ENCODE data around the gene SYNGAP1. TPM values are rescaled to one million over a fixed set of nuclear protein-coding genes. Genes with fewer than 3 reads are reported as not detected.

Gene SYNGAP1
- total and polyA plus RNA-seq, 2 donors (not counting 1 experiment from before 2014, with no cell fraction given) = 3.6 to 7.3 TPM

DNA sequence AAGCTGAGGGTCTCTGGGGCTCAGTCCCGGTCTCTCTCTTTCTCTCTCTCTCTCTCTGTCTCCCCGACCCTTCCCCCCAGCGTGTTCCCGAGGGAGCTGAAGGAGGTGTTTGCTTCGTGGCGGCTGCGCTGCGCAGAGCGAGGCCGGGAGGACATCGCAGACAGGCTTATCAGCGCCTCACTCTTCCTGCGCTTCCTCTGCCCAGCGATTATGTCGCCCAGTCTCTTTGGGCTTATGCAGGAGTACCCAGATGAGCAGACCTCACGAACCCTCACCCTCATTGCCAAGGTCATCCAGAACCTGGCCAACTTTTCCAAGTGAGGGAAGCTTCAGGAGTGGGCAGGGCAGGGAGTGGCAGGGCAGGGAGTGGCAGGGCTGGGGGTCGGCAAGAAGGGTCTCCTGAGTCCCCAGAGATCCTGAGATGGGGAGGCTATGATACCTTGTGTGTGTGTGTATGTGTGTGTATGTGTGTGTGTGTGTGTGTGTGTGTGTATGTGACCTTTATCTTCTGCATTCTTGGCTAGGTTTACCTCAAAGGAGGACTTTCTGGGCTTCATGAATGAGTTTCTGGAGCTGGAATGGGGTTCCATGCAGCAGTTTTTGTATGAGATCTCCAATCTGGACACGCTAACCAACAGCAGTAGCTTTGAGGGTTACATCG is 20.9 kb downstream of the SYNGAP1 start:
- Histone ChIP-seq H3K27ac (ENCODE audit: insufficient read depth, low read length) (no peak overlapping the region), H2AFZ (ENCODE audit: low read length) (no peak overlapping the region), H3K36me3 (ENCODE audit: control insufficient read depth, insufficient read depth, low read length) (peaks cover 29% of the 10 kb centered on the region), H3K79me2 (ENCODE audit: control insufficient read depth, insufficient read depth, low read length) (no peaks in the 10 kb centered on the region), H3K9ac (ENCODE audit: insufficient read depth, low read length) (no peak overlapping the region), H3K27me3 (ENCODE audit: control insufficient read depth, insufficient read depth, low read length) (no peaks in the 10 kb centered on the region), H3K4me2 (ENCODE audit: extremely low read depth, insufficient read depth, low read length) (no peak overlapping the region), H3K9me3 (ENCODE audit: control insufficient read depth, insufficient read depth, low read depth, low read length) (no peaks in the 10 kb centered on the region), H3K4me1 (ENCODE audit: control insufficient read depth, extremely low read depth, insufficient read depth, low read length) (no peaks in the 10 kb centered on the region), H4K20me1 (ENCODE audit: control insufficient read depth, extremely low read depth, insufficient read depth, low read length) (no peaks in the 10 kb centered on the region), H3K4me3 (replicated peaks in 1 of 4; ENCODE audit: control extremely low read depth in 1 of 4, insufficient read depth in 1 of 4, low read depth in 3 of 4, low read length in 4 of 4) (no peak overlapping the region)
- no peak for TF ChIP-seq EZH2 (IDR thresholded peaks at IDR 0.05; ENCODE audit: low read length, missing control alignments)
- no peak for TF ChIP-seq CTCF (conservative IDR thresholded peaks at IDR 0.05 in 1 of 2, IDR thresholded peaks at IDR 0.05 in 1 of 2; ENCODE audit: low read depth in 1 of 2, low read length in 2 of 2)
- no peak for DNase-seq (ENCODE audit: low read depth in 2 of 2)

- Histone ChIP-seq H3K4me2 (ENCODE audit: extremely low read depth, insufficient read depth, low read length) (no peak overlapping the region), H3K36me3 (ENCODE audit: control insufficient read depth, insufficient read depth, low read length) (peaks cover 29% of the 10 kb centered on the region), H4K20me1 (ENCODE audit: control insufficient read depth, extremely low read depth, insufficient read depth, low read length) (no peaks in the 10 kb centered on the region), H3K27me3 (ENCODE audit: control insufficient read depth, insufficient read depth, low read length) (no peaks in the 10 kb centered on the region), H3K9me3 (ENCODE audit: control insufficient read depth, insufficient read depth, low read depth, low read length) (no peaks in the 10 kb centered on the region), H2AFZ (ENCODE audit: low read length) (no peak overlapping the region), H3K79me2 (ENCODE audit: control insufficient read depth, insufficient read depth, low read length) (no peaks in the 10 kb centered on the region), H3K9ac (ENCODE audit: insufficient read depth, low read length) (no peak overlapping the region), H3K4me3 (replicated peaks in 1 of 4; ENCODE audit: control extremely low read depth in 1 of 4, insufficient read depth in 1 of 4, low read depth in 3 of 4, low read length in 4 of 4) (no peak overlapping the region), H3K4me1 (ENCODE audit: control insufficient read depth, extremely low read depth, insufficient read depth, low read length) (no peaks in the 10 kb centered on the region), H3K27ac (ENCODE audit: insufficient read depth, low read length) (no peak overlapping the region)
- TF ChIP-seq EZH2 (IDR thresholded peaks at IDR 0.05; ENCODE audit: low read length, missing control alignments) (no peak), CTCF (conservative IDR thresholded peaks at IDR 0.05 in 1 of 2, IDR thresholded peaks at IDR 0.05 in 1 of 2; ENCODE audit: low read depth in 1 of 2, low read length in 2 of 2) (no peak)
- no peak for DNase-seq (ENCODE audit: low read depth in 2 of 2)
Measured at GRCh38 chr6:33441457-33441856, 21.6 kb downstream of the SYNGAP1 start.

DNA sequence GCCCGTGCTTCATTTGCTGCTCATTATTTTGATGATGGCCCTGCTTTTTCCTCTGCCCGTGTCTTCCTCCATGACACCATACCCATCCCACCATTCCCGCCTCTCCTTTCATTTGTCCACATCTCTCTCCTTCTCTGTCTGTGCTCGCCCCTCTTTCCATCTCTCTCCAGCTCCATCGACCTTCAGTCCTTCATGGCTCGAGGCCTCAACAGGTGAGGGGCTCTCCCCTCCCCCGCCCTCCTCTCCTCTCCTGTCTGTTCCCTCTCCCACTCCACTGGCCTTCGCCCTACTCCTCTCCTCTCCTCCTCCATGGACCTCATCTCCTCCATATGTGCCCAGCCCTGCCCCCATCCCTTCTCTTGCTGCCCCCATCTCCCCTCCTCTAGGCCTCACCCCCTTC is 22.4 kb downstream of the SYNGAP1 start:
- TF ChIP-seq CTCF (conservative IDR thresholded peaks at IDR 0.05 in 1 of 2, IDR thresholded peaks at IDR 0.05 in 1 of 2; ENCODE audit: low read depth in 1 of 2, low read length in 2 of 2) = no peak
- Histone ChIP-seq H3K79me2 (ENCODE audit: control insufficient read depth, insufficient read depth, low read length) (no peaks in the 10 kb centered on the region), H3K9me3 (ENCODE audit: control insufficient read depth, insufficient read depth, low read depth, low read length) (no peaks in the 10 kb centered on the region), H3K36me3 (ENCODE audit: control insufficient read depth, insufficient read depth, low read length) (peaks cover 25% of the 10 kb centered on the region), H2AFZ (ENCODE audit: low read length) (no peak overlapping the region), H3K4me1 (ENCODE audit: control insufficient read depth, extremely low read depth, insufficient read depth, low read length) (no peaks in the 10 kb centered on the region), H4K20me1 (ENCODE audit: control insufficient read depth, extremely low read depth, insufficient read depth, low read length) (no peaks in the 10 kb centered on the region), H3K9ac (ENCODE audit: insufficient read depth, low read length) (no peak overlapping the region), H3K4me2 (ENCODE audit: extremely low read depth, insufficient read depth, low read length) (no peak overlapping the region), H3K27ac (ENCODE audit: insufficient read depth, low read length) (no peak overlapping the region), H3K4me3 (replicated peaks in 1 of 4; ENCODE audit: control extremely low read depth in 1 of 4, insufficient read depth in 1 of 4, low read depth in 3 of 4, low read length in 4 of 4) (no peak overlapping the region), H3K27me3 (ENCODE audit: control insufficient read depth, insufficient read depth, low read length) (no peaks in the 10 kb centered on the region)
- DNase-seq (ENCODE audit: low read depth in 2 of 2) = no peak
